OCI-LY3 (cell line): ENCODE measurements around the gene TTC36.

Source experiments
- EZH2phosphoT487 ChIP-seq: fragments of 200-600 bp; shearing (Covaris generic); IDR thresholded peaks from 2 replicates; pipeline ENCODE4 v1.6.1; 2018; ENCODE audit warnings: antibody characterized with exemption, mixed run types, low read depth
- TF ChIP-seq, protein P1 (sequence below): fragments of 200-600, 300-600 bp; sonication (generic); IDR thresholded peaks from 2 replicates; pipeline ENCODE4 v1.5.1; 2014; ENCODE audit warnings: antibody characterized with exemption, low read length, low read depth

DNA sequence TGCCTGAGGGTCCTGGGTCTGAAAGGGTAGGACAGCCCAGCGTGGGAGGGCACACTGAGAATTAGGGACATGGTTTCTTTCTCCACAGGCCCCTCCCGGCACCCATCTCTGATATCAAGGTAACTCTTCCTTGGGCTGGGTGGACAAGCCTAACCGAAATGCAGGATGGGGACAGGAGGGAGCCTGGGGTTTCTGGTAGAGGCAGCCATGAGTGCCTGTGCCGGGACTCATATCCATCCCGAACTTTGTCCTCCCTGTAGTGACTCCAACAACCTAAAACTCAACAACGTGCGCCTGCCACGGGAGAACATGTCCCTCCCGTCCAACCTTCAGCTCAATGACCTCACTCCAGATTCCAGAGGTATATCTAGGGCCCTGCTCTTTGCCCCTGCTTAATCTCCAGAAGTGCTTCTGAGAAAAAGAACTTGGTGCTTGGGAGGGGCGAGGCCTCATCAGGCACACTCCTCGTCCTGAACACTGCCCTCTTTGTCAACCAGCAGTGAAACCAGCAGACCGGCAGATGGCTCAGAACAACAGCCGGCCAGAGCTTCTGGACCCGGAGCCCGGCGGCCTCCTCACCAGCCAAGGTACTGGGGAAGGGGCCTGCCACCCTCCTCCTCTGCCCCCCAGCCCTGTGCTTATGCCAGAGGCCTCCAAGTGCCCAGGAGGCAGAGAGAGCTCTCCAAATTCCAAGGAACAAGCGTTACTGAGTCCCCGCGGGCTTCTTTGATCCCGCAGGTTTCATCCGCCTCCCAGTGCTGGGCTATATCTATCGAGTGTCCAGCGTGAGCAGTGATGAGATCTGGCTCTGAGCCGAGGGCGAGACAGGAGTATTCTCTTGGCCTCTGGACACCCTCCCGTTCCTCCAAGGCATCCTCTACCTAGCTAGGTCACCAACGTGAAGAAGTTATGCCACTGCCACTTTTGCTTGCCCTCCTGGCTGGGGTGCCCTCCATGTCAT, 6.8 kb downstream of the TTC36 start:
- TF ChIP-seq, protein P1, sequence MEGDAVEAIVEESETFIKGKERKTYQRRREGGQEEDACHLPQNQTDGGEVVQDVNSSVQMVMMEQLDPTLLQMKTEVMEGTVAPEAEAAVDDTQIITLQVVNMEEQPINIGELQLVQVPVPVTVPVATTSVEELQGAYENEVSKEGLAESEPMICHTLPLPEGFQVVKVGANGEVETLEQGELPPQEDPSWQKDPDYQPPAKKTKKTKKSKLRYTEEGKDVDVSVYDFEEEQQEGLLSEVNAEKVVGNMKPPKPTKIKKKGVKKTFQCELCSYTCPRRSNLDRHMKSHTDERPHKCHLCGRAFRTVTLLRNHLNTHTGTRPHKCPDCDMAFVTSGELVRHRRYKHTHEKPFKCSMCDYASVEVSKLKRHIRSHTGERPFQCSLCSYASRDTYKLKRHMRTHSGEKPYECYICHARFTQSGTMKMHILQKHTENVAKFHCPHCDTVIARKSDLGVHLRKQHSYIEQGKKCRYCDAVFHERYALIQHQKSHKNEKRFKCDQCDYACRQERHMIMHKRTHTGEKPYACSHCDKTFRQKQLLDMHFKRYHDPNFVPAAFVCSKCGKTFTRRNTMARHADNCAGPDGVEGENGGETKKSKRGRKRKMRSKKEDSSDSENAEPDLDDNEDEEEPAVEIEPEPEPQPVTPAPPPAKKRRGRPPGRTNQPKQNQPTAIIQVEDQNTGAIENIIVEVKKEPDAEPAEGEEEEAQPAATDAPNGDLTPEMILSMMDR, result no peak
- no peak for TF ChIP-seq EZH2phosphoT487
